GM19452 (cell line): ENCODE results near the gene ZNF121.

Experiments
- ATAC-seq: cut with Tn5 transposase; IDR thresholded peaks from one replicate; pipeline ENCODE4 v1.9.1; 2021; ENCODE audit not compliant: unreplicated experiment

The ZNF121 gene

DNA sequence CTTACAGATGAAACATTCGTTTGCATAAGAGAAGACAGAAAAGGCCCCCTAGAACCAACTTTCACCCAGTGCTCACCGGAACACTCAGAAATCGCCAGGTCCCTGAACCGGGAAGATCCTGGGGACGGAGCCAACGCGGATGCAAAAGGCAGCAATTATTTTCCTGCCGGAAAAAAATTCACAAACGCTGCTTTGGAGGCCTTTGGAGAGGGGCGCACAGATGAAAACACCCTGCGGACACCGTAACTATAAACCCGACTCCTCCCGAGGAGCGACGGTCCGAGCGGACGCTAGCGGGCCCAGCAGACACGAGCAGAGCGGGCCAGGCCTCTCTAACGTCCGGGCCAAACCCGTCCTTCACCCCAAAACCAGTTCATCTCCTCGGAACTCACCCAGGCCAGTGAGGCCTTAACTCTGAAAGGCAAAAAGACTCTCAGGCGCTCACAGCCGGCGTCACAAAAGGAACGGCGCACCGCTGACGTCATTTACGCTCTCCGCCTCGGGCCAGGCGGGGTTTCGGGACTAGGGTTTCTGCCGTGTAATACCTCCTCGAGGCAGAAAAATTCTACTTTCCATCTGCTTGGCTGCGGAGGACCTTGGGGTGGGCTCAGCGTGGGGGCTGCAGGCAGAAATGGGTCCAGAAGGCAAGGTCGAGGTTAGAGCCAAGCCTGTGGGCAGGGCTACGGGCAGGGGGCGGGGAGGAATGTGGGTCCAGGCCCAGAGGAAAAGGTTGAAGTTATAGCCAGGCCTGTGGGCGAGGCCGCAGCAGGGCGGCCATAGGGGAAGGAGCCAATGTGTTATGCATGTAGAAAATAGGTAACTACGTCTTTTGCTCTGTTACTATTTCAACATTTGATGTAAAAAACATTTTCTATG is 45.9 kb downstream of the ZNF121 start, which contains the start of gene ZNF426:
Gene ZNF426, minus strand, starts transcription at position 463 of the 876 bp plus-strand sequence. CDS start 2,413 bp downstream, outside the sequence.
- no peak for ATAC-seq

DNA sequence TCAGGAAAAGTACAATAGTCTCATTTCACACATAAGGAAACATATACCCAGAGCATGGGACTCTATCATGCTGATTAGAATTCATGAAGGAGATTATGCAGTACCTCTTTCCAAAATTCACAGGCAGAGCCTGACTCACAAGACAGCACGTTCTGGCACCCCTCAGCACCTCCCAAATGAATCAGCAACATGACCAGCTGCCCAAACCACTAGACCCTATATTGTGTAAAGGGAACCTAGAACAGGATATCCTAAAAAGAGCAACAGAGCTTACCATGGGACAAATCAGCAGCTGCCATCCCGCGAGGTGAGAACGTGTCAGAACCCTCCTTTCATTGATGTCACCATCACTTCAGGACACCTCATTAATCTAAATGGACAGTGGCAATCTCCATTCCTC is 48.4 kb downstream of the ZNF121 start:
- no peak for ATAC-seq

DNA sequence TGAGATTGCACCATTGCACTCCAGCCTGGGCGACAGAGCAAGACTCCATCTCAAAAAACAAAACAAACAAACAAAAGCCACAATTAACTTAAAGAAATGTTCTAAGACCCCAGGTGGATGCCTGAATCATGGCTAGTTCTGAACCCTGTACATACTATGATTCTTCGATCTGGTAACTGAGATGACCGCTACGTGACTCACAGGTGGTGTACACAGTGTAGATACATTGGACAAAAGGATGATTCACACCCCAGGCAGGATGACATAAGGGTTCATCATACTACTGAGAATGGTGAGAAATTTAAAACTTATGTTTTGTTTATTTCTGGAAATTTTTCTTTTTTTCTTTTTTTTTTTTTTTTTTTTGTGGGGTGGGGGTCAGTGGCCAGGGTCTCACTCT is 52.4 kb downstream of the ZNF121 start:
- ATAC-seq, result no peak

DNA sequence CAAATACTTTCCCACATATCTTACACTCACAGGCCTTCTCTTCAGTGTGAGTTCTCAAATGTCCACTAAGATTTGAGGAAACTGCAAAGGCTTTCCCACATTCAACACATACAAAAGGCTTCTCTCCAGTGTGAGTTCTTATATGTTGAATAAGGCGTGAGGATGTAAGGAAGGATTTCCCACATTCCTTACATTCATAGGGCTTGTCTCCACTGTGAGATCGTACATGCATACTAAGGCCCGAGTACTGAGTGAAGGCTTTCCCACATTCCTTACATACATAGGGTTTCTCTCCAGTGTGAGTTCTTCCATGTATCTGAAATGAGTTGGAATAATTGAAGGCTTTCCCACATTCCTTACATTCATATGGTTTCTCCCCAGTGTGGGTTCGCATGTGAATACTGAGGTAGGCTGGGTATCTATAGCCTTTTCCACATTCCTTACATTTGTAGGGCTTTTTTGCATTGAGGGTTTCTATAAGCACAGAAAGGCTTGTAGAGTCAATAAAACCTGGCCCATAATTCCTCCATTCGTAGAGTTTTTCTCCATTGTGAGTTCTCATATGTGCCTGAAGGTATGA is 55.5 kb downstream of the ZNF121 start:
- no peak for ATAC-seq

DNA sequence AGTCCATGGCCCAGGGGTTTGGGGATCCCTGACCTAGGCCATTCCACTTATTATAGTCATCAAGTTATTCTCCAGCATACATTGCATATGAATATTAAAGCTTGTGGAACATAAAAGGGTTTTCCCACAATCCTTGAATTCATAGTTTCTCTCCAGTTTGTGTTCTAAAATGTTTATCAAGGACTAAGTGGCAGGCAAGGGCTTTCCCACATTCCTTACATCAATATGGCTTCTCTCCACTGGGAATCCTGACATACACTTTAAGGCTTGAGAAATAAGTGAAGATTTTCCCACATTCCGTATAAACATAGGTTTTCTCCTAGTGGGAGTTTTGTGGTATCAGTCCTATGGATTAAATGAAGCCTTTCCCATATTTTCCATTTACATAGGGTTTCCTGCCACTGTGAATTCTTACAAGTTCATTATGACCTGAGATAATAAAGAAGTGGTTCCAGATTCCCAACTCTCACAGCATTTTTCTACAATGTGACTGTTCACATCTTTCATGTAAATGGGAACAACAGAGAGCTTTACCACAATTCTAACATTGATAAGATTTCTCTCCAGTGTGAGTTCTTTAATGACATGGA is 60.3 kb downstream of the ZNF121 start:
- no peak for ATAC-seq
